GDM1 (cell line): ENCODE results near the gene CEP164.
"Not testable (repeated sequence)": the region's sequence is repeated elsewhere in the genome, so short reads cannot be mapped to it uniquely, and the experiment has no call there.

Experiments used
- DNase-seq: peaks from one replicate; lab custom pipeline; 2025; lab: John Stamatoyannopoulos, UW

Gene CEP164

DNA sequence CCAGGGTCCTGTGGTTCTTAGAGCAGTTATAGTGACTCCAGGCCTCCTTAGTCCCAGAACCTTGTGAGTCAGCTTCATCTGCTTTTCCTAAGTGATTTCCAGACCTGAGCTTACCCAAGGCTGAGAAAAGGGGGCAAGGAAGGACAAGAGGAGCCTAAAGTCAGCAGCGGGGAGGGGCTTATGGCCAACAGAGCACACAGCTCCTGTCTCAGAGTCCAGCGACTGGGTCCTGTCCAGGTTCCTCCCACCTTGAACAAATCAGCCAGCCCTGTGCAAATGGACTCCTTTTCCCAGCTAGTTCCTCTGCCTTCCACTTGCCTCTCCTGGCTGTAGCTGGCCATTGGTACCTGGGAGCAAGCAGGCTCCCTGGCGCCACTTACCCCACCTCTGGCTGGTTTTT is 22.5 kb upstream of the CEP164 start:
- no peak for DNase-seq

GRCh38 chr11:117309310-117309709 is 18.3 kb upstream of the CEP164 start:
- DNase-seq, result no peak

- DNase-seq, result no peak
Observed at GRCh38 chr11:117313091-117313490, 14.6 kb upstream of the CEP164 start.

- DNase-seq, result no peak
Observed at GRCh38 chr11:117313828-117314768, 13.6 kb upstream of the CEP164 start.

DNA sequence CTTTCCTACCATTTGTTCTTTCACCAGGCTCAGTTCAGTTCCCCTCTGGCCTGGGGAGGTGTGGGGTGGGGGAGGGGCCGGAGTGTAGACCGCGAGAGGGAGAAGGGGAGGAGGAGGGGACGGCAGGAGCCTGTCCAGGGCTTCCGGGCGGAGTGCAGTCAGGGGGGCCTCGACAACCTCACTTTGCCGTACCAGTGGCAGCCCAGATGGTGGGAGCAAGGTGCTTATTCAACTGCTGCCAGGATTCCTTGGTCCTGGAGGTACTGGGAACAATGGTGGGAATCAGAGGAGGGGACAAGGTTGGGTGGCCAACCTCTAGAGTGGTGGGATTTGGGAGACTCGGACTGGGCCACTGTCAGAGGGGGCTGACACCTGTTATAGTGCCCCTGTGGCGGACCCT is 12.8 kb upstream of the CEP164 start:
- DNase-seq, result no peak

DNA sequence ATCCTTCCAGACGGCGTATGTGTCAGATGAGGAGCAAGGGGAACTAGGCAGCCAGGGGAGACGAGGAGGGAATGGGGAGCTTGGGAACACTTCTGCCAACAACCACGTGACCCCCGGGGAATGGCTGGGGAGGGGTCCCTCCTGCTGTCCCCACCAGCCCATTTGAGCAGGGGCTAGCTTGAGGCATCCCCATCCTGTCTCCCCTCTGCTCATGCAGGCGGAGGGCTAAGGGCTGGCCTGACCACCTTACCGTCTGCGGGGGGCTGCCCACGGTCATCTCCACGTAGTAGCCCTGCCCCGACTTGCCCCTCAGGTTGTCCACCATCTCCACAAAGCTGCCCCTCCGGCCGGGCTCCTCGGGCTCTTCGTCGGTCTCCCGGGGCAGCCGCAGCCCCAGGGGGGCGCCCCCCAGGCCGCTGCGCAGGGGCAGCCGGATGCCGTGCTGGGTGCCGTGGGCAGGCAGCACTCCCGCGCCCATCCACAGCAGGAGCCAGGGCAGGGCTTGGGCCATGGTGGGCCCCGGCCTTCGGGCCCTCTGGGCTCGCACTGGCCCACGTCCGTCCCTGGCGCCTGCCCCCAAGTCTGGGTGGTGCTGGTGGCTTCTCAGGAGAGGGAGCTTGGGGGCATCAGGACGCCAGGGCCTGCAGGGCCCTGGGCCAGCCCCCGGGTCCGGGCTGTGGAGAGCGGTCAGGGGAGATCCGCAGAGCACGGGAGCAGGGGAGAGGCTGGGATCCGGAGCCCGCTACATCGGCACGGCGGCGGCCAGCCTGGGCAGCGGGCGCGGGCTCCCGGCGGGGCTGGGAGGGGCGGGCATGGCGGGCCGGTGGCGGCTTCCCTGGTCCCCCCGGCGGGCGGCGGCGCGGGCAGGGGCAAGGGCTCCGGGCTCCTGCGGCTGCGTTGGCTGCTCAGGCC is 12.1 kb upstream of the CEP164 start:
- DNase-seq, result no peak

DNA sequence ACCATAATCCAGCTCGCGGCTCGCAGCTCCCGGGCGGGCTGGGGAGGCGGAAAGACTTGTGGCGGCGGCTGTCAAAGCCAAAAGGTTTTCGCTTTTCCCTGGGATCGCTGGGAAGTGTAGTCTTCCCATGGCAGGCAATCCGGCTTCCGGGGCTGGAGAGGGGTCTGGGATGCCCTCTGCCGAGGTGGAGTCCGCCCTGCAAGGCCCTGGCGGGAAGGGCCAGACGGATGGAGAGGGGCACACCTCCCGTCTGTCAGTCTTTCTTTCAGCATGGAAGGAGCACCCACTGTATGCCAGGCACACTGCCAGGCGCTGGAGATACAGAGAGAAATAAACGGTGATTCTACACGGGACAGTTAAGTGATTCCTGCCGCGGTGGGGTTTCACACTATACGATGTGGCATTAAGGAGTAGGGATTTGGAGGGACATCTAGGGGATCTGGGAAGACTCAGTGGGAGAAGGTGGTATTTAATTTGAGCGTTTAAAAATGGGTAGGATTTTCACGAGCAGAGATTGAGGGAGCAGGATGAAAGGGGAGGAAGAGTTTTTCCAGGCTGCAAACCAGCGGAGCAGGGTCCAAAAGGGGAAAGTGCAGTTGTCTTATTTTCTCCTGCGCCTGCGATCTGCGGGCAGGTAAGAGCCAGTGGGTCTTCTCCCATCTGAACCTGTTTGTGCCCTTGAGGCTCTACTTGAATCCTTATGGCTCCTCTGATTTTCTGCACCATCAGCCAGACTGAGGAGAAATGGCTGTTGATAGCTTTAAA is 11.3 kb upstream of the CEP164 start, which contains the start of gene BACE1:
Gene BACE1, minus strand, starts transcription at position 60 of the 765 bp plus-strand sequence. CDS start 461 bp downstream, outside the sequence.
- DNase-seq, result no peak

DNA sequence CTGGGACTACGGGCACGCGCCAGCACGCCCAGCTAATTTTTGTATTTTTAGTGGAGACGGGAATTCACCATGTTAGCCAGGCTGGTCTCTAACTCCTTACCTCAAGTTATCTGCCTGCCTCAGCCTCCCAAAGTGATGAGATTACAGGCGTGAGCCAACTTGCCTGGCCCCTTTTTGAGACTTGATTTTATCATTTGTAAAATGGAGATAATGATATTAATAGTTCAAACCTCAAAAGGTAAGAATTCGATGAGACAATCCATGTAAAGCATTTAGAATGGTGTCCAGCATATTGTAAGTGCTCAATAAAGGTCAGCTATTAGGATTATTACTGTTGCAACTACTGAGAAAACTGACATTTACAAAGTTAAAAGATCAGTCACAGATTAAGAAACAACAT is 8.9 kb upstream of the CEP164 start:
- DNase-seq, result no peak

GRCh38 chr11:117319214-117319840 is 8.3 kb upstream of the CEP164 start:
- no peak for DNase-seq

DNA sequence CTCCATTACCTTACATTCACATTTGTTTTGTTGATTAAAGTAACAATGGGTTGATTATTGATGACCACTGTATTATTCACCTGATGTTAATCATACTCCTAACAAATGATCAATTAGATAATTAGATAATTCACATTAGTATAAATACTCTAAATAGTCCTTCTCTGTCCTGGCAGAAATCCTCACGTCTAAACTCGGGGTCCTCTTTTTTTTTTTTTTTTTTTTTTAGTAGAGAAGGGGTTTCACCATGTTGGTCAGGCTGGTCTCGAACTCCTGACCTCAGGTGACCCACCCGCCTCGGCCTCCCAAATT is 443 bp upstream of the CEP164 start:
- not testable (repeated sequence) for DNase-seq

GRCh38 chr11:117328375-117329010 is 839 bp downstream of the CEP164 start:
- DNase-seq, result no peak

DNA sequence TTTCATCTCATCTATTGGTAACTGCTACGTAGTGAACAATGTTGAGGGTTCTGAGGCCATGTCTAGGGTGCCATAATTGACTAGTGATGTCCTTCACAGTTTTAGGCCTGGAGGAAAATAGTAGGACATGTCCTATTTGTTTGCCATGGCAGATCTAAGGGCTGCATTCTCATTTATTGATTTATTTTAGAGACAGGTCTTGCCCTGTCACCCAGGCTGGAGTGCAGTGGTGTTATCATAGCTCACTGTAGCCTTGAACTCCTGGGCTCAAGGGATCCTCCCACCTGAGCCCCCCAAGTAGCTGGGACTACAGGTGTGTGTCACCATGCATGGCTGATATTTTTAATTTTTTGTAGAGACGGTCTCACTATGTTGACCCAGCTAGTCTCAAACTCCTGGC is 5.2 kb downstream of the CEP164 start:
- no peak for DNase-seq

DNA sequence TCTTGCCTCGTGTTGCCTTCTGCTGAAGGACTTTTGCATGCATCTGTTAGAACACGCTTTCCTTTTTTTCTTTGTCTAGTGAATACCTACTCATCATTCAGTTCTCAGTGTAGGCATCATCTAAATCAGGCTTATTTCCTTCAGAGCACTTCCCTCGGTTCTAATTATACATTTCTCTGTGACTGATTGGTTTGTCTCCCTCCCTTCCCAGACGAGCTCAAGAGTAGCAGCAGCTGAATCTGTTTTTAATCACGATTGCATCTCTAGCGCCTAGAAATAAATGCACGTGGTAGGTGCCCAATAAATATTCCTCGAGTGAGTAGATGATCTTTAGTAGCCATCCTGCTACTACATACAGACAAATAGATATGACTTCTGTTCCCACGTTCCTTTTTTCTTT is 6.3 kb downstream of the CEP164 start:
- DNase-seq, result no peak

- no peak for DNase-seq
Observed at GRCh38 chr11:117334896-117335295, 7.2 kb downstream of the CEP164 start.

DNA sequence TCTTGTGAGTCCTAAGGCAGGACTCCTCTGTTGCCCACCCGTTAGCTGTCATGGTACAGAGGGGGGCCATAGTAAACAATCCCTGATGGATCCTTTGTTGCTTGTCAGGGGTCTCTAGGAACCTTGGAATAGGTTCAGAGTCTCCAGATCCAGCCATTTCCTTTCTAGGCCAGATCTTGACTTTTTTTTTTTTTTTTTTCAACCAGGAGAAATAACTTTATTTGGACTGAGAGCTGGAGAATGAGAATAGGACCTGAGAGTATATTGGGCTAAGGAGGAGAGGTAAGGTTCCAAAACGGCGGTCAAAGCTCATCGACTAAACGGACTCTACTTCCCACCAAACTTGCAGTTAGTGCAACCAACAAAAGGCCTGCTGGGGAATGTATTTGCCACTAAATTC is 7.7 kb downstream of the CEP164 start:
- no peak for DNase-seq

GRCh38 chr11:117337076-117337475 is 9.4 kb downstream of the CEP164 start:
- no peak for DNase-seq

DNA sequence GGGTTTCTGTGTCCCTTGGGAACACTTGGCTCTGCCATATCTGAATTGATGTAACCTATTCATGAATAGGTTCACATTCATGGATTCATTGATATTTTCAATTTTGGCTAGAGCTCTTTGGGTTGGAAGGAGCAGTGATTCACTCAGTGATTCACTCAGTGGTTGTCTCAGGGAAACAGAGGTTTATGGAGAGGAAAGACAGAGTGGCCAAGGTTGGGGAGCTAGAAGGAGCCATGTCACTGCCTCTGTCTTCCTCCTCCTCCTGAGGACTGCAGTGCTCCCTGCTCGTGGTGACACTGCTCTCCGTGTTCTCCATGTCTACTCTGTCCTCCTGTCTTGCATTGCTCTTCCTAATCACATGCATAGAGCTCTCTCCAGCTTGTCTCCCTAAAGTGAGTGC is 17.4 kb downstream of the CEP164 start:
- no peak for DNase-seq

GRCh38 chr11:117354550-117354949 is 26.9 kb downstream of the CEP164 start:
- no peak for DNase-seq

DNA sequence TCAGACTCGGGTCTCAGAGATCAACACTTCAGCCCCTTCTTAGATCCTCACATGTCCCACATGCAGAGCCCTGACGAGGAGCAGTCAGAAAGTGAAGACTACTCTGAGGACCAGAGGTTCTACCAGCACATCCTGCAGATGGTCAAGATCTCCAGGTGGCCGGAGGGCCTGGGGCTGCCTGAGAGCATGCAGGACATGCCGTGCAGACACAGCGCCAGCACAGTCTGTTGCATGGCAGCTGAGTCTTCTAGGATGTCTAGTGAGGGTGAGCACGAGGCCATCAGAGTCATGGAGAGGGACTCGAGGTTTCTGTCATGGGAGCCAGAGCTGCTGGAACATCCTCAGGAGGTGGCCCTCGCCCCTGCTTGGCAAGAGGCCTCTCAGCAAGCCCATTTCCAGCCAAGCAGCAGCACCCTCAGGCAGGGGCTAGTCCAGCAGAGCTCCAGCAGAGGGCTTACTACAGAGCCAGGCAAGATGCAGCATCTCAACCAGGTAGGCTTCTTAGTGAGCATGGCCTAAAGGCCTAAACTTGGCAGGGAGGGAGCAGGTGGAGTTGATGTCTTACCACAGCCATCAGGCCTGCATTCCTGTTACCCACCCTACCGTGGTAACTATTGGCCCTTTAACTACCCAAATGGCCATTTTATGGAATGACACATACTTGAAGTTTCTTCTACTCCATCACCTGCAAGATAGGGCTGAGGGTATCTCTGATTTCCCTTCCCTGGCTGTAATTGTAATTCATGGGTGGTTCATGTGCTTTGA is 28.7 kb downstream of the CEP164 start:
- no peak for DNase-seq

DNA sequence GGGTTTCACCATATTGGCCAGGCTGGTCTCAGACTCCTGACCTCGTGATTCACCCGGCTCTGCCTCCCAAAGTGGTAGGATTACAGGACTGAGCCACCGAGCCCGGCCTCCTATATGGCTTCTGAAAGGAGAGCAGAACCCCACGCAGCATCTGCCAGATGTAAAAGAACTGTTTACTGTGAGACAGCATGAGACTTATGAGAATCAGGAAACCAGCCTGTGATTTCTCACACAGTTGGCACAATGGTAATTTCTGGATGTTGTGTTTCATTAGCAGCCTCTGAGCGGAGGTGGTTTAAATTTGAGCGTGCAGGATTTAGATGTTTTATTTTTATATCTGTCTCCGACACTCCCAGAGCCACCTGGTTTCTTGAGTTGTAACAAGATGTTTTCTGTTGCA is 33.8 kb downstream of the CEP164 start:
- no peak for DNase-seq
